NCI-H146 treated with DMSO at 0.1 percent for 48 hours (cell line): Measurements from ENCODE around the gene SOX8.
"Not testable (repeated sequence)": the region's sequence is repeated elsewhere in the genome, so short reads cannot be mapped to it uniquely, and the experiment has no call there.

Experiments used
- DNase-seq: peaks from one replicate; lab custom pipeline; 2025; ENCODE audit not compliant: unreplicated experiment; lab: John Stamatoyannopoulos, UW

SOX8 gene

DNA sequence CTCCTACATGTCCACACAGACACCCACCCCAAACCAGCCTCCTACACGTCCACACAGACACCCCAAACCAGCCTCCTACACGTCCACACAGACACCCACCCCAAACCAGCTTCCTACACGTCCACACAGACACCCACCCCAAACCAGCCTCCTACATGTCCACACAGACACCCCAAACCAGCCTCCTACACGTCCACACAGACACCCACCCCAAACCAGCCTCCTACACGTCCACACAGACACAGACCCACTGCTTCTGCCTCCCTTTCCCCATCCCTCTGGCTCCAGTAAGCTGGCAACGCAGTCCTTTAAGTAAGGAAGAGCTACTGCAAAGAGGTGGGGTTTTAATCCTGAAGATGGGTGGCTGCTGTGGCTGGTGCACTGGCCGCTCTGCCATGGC, 27.8 kb upstream of the SOX8 start:
- DNase-seq, result not testable (repeated sequence)

DNA sequence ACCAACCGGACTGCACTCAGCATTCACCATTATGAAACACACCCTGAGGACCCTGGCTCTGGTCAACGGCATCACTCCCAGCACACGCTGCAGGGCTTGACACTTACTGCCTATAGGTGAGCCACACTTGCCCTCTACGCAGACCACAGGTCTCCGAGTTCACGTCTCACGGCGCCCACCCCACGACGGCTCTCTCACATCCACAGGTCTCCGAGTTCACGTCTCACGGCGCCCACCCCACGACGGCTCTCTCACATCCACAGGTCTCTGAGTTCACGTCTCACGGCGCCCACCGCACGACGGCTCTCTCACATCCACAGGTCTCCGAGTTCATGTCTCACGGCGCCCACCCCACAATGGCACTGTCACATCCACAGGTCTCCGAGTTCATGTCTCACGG, 25.8 kb upstream of the SOX8 start:
- DNase-seq, result not testable (repeated sequence)

DNA sequence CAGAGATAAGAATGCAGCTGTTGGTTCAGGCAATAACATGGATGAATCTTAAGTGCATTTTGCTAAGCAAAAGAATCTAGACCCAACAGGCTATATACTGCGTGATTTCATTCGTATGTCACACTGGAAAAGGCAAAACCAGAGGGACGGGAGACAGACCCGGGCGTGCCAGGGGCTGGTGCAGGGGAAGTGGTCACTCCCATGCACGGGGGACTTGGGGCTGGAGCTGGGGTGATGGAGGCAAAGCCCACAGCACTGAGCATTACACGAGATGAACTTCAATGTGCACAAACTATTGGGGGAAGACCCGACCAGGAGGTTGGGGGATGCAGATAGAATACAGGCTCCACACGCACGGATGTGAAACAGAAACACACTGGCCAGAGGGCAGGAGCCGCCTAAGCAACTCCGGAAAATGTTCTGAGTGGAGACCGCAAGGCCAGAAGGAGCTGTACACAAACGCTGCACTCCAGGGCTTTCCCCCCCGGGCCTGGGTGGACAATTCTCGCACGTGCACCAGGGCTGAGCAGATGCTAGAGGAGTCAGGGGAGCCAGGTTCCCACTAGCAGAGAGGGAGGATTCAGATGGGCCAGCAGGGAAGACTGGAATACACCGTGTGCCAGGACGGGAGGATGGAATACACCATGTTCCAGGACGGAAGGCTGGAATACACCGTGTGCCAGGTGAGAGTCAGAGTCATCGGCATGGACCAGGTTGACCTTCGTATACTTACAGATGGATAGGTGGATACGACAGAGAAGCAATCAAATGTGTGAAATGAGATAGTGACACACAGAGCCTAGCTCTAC, 22.1 kb upstream of the SOX8 start:
- DNase-seq, result no peak

GRCh38 chr16:962366-962765, 19.2 kb upstream of the SOX8 start:
- DNase-seq, result no peak

DNA sequence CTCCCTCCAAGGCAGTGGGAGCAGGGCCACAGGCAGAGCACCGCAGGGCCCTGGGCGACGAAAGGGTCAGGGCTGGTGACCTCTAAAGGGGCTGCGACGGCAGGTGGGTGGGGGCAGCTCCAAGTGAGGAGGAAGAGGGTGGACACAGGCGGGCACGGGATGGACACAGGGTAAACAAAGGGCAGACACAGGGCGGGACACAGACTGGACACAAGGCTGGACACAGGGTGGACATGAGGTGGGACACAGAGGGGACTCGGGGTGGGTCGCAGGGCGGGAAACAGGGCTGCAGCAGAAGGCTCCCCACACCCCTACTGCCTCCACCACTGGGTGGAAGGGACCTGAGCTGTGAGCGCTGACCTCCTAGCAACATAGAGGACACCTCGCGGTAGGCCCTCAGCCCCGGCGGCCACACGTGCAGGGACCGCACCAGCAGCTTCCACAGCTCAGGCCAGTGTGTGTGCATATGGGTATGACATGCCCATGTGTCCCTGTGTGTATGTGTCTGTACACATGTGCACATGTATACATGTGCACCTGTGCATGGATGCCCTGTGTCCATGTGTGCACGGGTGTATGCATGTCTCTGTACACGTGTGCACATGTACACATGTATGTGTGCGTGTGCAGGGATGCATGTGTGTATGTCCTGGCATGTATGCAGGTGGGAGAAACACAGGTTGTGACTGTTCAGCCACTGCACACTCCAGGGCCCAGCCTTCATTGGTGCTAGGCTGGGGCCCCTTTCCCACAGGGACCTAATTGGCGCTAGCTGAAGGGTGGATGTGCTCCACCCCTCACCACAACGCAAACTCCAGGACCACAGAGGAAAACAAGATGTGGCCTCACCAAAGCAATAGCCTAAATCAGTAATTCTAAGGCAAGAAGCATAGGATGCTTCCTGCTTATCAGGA, 18.4 kb upstream of the SOX8 start:
- no peak for DNase-seq

GRCh38 chr16:963913-964312, 17.7 kb upstream of the SOX8 start:
- DNase-seq, result no peak

- DNase-seq, result no peak
Measured at GRCh38 chr16:964356-965035, 17.1 kb upstream of the SOX8 start.

DNA sequence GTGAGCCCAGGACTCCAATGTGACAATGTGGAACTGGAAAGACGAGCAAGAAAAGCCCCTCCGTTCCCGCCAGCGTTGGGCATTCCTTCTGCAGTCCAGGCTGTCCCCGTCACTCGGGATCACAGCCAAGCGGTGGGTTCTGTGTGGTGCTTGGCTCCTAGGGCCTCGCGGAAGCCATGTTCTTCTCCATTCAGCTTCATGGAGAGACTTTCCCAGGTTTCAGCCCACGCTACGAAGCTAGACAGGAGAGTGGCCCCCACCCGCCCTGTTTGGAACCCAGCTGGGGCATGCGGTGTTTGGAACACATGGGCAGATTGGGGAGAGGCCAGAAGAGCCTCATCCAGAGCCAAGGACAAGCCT, 16.6 kb upstream of the SOX8 start:
- no peak for DNase-seq

GRCh38 chr16:965487-965886, 16.1 kb upstream of the SOX8 start:
- DNase-seq, result no peak

DNA sequence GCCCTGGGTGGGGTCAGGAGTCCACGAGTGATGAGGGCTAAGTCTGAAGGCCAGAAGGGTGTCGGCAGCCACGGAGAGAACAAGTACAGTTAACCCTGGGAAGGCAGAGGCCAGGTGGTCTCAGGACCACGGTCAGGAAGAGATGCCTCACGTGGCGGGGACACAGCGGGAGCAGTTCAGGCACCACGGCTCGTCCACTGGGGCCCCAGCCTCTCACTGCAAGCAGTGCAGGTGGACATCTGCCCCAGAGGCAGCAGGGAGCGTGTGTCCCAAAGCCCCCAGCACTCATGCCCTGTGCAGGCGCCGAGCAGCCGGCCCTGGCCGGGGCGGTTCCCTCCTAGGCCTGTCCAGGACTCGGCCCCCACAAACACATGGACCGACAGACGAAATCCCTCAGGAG, 15.5 kb upstream of the SOX8 start:
- DNase-seq, result no peak

GRCh38 chr16:966505-966904, 15.1 kb upstream of the SOX8 start:
- DNase-seq, result no peak

DNA sequence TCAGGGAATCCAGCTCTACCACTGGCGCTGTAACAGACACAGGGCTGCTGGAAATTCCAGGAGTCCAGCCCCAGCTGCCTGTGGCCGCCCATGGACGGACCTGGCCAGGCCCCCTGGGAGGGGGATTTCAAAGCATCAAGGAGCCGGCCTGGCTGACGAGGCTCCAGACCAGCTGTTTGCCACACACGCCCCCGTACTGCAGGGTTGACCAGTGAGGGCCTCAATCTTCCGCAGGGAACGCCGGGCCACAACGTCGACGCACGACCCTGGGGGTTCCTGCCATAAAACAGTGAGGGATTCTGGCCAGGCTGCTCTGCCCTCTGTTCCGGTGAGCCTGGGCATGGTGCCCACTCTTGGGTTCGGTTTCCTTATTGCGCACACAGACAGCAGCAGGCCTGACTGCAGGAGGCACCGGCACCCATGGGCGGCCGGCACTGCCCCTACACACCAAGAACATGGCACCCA, 14.5 kb upstream of the SOX8 start:
- DNase-seq, result no peak

DNA sequence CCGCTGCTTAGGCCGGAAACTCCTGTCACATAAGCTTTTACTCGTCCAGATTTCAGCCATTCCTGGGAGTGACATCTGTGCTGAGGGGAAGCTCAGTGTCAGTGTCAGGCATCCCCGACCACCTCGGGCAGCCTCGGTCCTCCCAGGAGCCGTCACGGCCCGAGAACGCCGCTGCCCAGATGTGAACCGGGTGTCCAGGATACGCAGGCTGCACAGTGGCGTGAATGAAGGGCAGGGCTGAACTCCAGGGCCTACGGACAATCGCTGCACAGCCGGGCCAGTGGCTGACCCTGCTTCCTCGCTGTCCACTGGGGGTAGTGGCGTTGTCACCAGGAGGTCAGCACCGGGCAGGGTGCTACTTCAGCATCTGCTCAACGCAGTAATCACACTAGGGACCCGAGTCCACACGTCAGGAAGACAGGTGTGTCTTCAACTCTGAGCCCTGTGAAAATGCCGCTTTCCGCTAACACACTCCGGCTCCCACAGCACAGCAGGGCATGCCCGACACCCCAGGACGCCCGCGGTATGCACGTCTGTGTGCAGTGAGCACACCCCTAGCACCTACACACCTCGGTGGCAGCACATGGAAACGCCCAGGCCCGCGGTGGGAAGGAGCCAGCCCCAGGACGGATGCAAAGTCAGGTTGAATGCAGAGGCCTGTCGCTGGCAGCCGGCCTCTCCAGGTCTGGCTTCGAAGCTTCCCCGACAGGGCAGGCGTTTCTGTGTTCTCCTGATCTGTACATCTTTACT, 13.8 kb upstream of the SOX8 start:
- no peak for DNase-seq

DNA sequence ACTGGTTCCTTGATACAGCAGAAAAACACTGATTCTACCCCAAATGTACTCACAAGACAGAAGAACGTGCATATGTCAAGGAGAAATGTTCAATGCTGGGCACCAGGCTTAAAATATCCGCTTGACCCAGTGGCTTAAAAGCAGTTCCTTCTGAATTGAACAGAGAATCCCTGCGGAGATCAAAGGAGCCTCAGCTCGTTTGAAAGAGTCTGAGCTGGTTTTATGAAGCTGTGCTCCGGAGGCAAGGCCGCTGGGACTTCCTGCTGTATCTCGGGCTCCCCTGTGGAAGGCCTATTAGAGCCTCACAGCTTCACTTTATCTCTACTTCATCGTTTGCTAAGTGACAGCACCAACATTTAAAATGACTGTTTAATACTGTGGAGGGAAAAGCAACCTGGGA, 12.9 kb upstream of the SOX8 start:
- no peak for DNase-seq

GRCh38 chr16:969508-970385, 11.8 kb upstream of the SOX8 start:
- DNase-seq, result no peak

GRCh38 chr16:970386-970765, 11.2 kb upstream of the SOX8 start:
- DNase-seq, result no peak

DNA sequence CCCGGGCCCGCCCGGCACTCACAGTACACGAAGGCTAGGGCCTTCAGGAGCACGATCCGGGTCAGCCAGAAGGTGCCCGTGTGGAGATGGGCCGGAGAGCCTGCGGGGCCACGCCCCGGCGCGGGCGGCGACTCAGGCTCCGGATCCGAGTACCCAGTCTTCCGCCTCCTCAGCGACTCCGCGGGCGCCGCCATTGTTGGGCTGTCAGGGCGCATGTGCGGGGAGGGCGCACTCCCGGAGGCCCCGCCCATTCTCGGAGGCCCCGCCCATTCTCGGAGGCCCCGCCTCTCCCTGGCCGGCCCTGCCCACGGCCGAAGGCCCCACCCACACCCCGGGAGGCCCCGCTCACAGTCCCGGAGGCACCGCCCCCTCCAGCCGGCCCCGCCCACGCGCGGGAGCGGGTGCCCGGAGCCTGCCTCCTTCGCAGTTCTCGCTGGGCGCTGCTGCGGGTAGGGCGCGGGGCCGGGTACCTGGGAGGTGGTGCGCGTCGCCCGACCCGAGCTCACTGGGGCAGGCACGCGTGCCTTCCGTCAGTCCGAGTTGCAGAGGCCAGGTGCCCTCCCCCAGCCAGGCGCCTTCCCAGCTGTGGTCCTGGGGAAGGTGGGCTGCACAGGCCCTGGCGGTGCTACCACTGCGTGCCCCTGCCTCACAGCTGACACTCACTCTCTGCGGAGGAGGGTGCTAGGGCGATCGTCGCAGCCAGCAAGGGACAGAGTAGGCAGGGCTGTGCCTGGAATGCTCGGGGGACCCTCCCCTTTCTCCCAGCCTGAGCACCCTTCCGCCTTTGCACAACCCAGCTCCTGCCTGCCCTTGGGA, 10.6 kb upstream of the SOX8 start, which contains the start of gene LMF1:
TSS of gene LMF1 (minus strand) at position 219 of the 816 bp plus-strand sequence. CDS start at position 215, 4 bp downstream.
- no peak for DNase-seq

GRCh38 chr16:971582-971905, 10.0 kb upstream of the SOX8 start:
- no peak for DNase-seq

DNA sequence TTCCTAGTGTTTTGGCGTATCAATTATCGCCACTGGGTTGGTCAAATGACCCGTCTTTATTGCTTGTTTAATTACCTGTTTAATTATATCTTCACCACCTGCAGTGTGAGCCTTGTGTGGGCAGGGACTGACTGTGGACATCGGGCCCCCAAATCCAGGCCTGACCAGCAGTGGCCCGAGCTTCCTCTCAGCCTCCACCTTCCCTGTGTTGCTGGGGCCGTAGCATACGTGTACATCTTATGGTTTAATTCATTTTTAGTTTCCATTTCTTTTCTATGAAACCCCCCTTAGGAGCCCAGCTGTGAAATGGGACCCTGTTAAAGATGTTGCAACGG, 9.6 kb upstream of the SOX8 start:
- no peak for DNase-seq
